SK-N-SH treated with all-trans-retinoic acid at 6 μM for 48 hours (cell line): Measurements from ENCODE around the gene CIZ1.

ENCODE experiments used
- ATAC-seq: fragments of 200-7000 bp; cut with Tn5 transposase; 3 replicates; pipeline ENCODE4 v1.9.1; 2020; ENCODE audit warnings: mild to moderate bottlenecking, moderate library complexity
- BACH2 ChIP-seq: fragments of 250-450 bp; sonication (Bioruptor Pico); IDR thresholded peaks from 2 replicates; pipeline ENCODE4 v1.9.0; 2021; ENCODE audit warnings: mild to moderate bottlenecking, borderline replicate concordance
- CREB5 ChIP-seq: fragments of 250-450 bp; sonication (Bioruptor Pico); IDR thresholded peaks from 2 replicates; pipeline ENCODE4 v1.5.1; 2020; ENCODE audit warnings: low read depth, mild to moderate bottlenecking, moderate library complexity
- CSDC2 ChIP-seq: fragments of 250-450 bp; sonication (Bioruptor Pico); IDR thresholded peaks from 2 replicates; pipeline ENCODE4 v1.5.0; 2020; ENCODE audit warnings: mild to moderate bottlenecking, moderate library complexity
- CSRNP3 ChIP-seq: fragments of 250-450 bp; sonication (Bioruptor Pico); IDR thresholded peaks from 2 replicates; pipeline ENCODE4 v1.5.1; 2021; ENCODE audit warnings: mild to moderate bottlenecking, moderate library complexity
- ESRRG ChIP-seq: fragments of 250-450 bp; sonication (Bioruptor Pico); IDR thresholded peaks from 2 replicates; pipeline ENCODE4 v1.6.1; 2021; ENCODE audit warnings: mild to moderate bottlenecking
- GLIS3 ChIP-seq: fragments of 250-450 bp; sonication (Bioruptor Pico); IDR thresholded peaks from 2 replicates; pipeline ENCODE4 v1.5.0; 2020; ENCODE audit warnings: mild to moderate bottlenecking, moderate library complexity
- ISL1 ChIP-seq: fragments of 250-450 bp; sonication (Bioruptor Pico); IDR thresholded peaks from 2 replicates; pipeline ENCODE4 v2.1.2; 2022; ENCODE audit warnings: mild to moderate bottlenecking, moderate library complexity
- OSR1 ChIP-seq: fragments of 250-450 bp; sonication (Bioruptor Pico); IDR thresholded peaks from 2 replicates; pipeline ENCODE4 v1.8.0; 2022; ENCODE audit warnings: moderate library complexity, mild to moderate bottlenecking, inconsistent platforms
- POU6F1 ChIP-seq: fragments of 250-450 bp; sonication (Bioruptor Pico); IDR thresholded peaks from 2 replicates; pipeline ENCODE4 v1.8.0; 2021; ENCODE audit warnings: low read depth, mild to moderate bottlenecking, moderate library complexity, borderline replicate concordance
- RARB ChIP-seq: fragments of 250-450 bp; sonication (Bioruptor Pico); IDR thresholded peaks from 2 replicates; pipeline ENCODE4 v1.8.0; 2021; ENCODE audit warnings: mild to moderate bottlenecking, moderate library complexity
- TCF4 ChIP-seq: fragments of 250-450 bp; sonication (Bioruptor Pico); IDR thresholded peaks from 2 replicates; pipeline ENCODE4 v1.8.0; 2021; ENCODE audit warnings: mild to moderate bottlenecking, moderate library complexity, borderline replicate concordance
- TOX ChIP-seq: fragments of 250-450 bp; sonication (Bioruptor Pico); IDR thresholded peaks from 2 replicates; pipeline ENCODE4 v1.8.0; 2021; ENCODE audit warnings: mild to moderate bottlenecking, moderate library complexity, borderline replicate concordance
- ZC3H10 ChIP-seq: fragments of 250-450 bp; sonication (Bioruptor Pico); IDR thresholded peaks from 2 replicates; pipeline ENCODE4 v1.5.1; 2021; ENCODE audit warnings: mild to moderate bottlenecking, moderate library complexity
- ZFP3 ChIP-seq: fragments of 250-450 bp; sonication (Bioruptor Pico); IDR thresholded peaks from 2 replicates; pipeline ENCODE4 v1.5.0; 2020; ENCODE audit warnings: mild to moderate bottlenecking, moderate library complexity
- ZFP30 ChIP-seq: fragments of 450-650 bp; formaldehyde crosslinking; IDR thresholded peaks from 2 replicates; pipeline ENCODE4 v1.5.0; 2022; ENCODE audit warnings: mild to moderate bottlenecking, moderate library complexity
- ZNF565 ChIP-seq: fragments of 450-650 bp; formaldehyde crosslinking; conservative IDR thresholded peaks from 2 replicates; pipeline ENCODE4 v1.5.0; 2020; ENCODE audit warnings: low read depth, mild to moderate bottlenecking, moderate library complexity
- ZNF70 ChIP-seq: fragments of 450-650 bp; formaldehyde crosslinking; IDR thresholded peaks from 2 replicates; pipeline ENCODE4 v1.5.0; 2020; ENCODE audit warnings: mild to moderate bottlenecking, moderate library complexity
- TF ChIP-seq, protein P1 (sequence below): fragments of 250-450 bp; sonication (Bioruptor Pico); IDR thresholded peaks from 2 replicates; pipeline ENCODE4 v1.5.0; 2020; ENCODE audit warnings: mild to moderate bottlenecking, moderate library complexity
- TF ChIP-seq, protein P2 (sequence below): fragments of 250-450 bp; sonication (Bioruptor Pico); IDR thresholded peaks from 2 replicates; pipeline ENCODE4 v1.8.0; 2020; ENCODE audit warnings: mild to moderate bottlenecking, moderate library complexity, borderline replicate concordance

CIZ1 gene

GRCh38 chr9:128224877-128225276 lies 33.5 kb upstream of the CIZ1 start:
- no peak for TF ChIP-seq OSR1 (CRISPR knock-in tag)
- TF ChIP-seq GLIS3 (CRISPR knock-in tag): no peak
- TF ChIP-seq, protein P1, sequence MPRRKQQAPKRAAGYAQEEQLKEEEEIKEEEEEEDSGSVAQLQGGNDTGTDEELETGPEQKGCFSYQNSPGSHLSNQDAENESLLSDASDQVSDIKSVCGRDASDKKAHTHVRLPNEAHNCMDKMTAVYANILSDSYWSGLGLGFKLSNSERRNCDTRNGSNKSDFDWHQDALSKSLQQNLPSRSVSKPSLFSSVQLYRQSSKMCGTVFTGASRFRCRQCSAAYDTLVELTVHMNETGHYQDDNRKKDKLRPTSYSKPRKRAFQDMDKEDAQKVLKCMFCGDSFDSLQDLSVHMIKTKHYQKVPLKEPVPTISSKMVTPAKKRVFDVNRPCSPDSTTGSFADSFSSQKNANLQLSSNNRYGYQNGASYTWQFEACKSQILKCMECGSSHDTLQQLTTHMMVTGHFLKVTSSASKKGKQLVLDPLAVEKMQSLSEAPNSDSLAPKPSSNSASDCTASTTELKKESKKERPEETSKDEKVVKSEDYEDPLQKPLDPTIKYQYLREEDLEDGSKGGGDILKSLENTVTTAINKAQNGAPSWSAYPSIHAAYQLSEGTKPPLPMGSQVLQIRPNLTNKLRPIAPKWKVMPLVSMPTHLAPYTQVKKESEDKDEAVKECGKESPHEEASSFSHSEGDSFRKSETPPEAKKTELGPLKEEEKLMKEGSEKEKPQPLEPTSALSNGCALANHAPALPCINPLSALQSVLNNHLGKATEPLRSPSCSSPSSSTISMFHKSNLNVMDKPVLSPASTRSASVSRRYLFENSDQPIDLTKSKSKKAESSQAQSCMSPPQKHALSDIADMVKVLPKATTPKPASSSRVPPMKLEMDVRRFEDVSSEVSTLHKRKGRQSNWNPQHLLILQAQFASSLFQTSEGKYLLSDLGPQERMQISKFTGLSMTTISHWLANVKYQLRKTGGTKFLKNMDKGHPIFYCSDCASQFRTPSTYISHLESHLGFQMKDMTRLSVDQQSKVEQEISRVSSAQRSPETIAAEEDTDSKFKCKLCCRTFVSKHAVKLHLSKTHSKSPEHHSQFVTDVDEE (CRISPR knock-in tag): no peak
- TF ChIP-seq CSRNP3 (CRISPR knock-in tag): no peak
- no peak for TF ChIP-seq BACH2 (CRISPR knock-in tag)
- TF ChIP-seq ZFP30 (CRISPR knock-in tag): no peak
- no peak for TF ChIP-seq ZFP3 (CRISPR knock-in tag)
- TF ChIP-seq ESRRG (CRISPR knock-in tag): no peak
- no peak for TF ChIP-seq POU6F1 (CRISPR knock-in tag)
- no peak for TF ChIP-seq CSDC2 (CRISPR knock-in tag)
- no peak for TF ChIP-seq CREB5 (CRISPR knock-in tag)
- no peak for TF ChIP-seq ZNF70 (CRISPR knock-in tag)
- TF ChIP-seq ISL1 (CRISPR knock-in tag): no peak
- TF ChIP-seq TOX: no peak
- no peak for TF ChIP-seq TCF4
- TF ChIP-seq, protein P2, sequence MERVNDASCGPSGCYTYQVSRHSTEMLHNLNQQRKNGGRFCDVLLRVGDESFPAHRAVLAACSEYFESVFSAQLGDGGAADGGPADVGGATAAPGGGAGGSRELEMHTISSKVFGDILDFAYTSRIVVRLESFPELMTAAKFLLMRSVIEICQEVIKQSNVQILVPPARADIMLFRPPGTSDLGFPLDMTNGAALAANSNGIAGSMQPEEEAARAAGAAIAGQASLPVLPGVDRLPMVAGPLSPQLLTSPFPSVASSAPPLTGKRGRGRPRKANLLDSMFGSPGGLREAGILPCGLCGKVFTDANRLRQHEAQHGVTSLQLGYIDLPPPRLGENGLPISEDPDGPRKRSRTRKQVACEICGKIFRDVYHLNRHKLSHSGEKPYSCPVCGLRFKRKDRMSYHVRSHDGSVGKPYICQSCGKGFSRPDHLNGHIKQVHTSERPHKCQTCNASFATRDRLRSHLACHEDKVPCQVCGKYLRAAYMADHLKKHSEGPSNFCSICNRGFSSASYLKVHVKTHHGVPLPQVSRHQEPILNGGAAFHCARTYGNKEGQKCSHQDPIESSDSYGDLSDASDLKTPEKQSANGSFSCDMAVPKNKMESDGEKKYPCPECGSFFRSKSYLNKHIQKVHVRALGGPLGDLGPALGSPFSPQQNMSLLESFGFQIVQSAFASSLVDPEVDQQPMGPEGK (CRISPR knock-in tag): no peak
- no peak for ATAC-seq

- ATAC-seq: no peak
- no peak for TF ChIP-seq ZC3H10 (CRISPR knock-in tag)
- TF ChIP-seq ZNF565 (CRISPR knock-in tag): no peak
- no peak for TF ChIP-seq ZFP30 (CRISPR knock-in tag)
- no peak for TF ChIP-seq RARB (CRISPR knock-in tag)
Measured at GRCh38 chr9:128222880-128223670, 31.7 kb upstream of the CIZ1 start.

DNA sequence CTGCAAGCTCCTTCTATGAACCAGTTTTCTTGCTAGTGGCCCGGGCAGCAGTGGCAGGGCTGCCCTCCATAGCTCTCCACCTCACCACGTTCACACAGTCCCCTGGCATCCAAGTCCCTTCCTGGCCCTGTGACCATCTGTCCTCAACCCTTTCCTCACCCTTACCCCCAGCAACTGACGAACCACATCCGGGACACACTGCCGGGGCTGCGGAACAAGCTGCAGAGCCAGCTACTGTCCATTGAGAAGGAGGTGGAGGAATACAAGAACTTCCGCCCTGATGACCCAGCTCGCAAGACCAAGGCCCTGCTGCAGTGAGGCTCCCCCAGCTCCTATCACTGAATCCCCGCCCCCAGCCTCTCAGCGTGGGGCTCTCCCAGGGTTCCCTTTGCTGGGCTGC lies 30.7 kb upstream of the CIZ1 start:
- no peak for ATAC-seq
- TF ChIP-seq, protein P2 (CRISPR knock-in tag): no peak
